Endometrium (tissue), 2 donors: ENCODE measurements around the gene MAPK8IP3.

Source experiments
- FAIRE-seq: peaks from 2 replicates; lab custom pipeline; 2012; peaks lifted over from hg19 to GRCh38; lab: Jason Lieb, UNC
- donor health status: control.
- donor health status: control.

MAPK8IP3 gene

DNA sequence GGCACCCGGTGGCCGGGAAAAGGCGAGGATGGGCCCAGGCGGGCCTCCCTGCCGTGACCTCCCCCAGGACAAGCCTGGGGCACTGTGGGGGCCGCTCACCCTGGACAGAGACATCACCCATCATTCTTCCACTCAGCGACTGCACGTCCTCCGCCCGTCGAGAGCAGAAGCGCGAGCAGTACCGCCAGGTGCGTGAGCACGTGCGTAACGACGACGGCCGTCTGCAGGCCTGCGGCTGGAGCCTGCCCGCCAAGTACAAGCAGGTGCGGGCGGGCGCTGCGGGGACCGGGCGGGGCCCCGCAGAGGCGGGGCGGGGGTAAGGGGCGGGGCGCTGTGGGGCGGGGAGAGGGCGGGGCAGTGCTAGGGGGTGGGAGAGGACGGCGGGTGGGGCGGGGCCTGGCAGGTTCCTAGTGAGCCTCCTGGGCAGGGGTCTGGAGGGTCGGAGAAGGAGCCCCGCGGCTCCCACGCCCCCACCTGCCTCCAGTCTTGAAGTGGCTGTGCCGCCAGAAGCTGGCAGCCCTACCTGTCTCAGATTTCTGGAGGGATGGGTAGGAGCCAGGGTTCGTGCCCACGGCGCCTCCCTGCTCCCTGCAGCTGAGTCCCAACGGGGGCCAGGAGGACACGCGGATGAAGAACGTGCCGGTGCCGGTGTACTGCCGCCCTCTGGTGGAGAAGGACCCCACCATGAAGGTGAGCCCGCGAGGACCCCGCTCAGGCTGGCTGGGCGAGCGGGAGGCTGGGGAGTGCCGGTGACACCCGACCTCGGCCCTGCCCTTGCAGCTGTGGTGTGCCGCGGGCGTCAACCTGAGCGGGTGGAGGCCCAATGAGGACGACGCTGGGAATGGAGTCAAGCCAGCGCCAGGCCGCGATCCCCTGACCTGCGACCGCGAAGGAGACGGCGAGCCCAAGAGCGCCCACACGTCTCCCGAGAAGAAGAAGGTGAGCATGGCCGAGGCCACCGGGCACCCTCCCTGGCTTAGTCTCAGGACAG, 57.8 kb downstream of the MAPK8IP3 start:
- FAIRE-seq: no peak

DNA sequence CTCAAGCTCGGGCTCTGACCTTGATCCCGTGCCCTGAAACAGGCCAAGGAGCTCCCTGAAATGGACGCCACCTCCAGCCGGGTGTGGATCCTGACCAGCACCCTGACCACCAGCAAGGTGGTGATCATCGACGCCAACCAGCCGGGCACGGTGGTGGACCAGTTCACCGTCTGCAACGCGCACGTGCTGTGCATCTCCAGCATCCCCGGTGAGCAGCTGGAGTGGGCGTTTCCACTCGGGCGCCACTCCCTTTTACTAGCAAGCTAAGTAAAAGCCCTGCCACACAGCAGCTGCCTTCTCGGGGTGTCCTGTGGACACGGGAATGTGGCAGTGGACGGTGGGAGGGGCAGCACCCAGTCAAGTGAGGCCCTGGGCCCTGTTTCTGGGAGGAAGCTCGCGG, 59.0 kb downstream of the MAPK8IP3 start:
- FAIRE-seq: no peak

DNA sequence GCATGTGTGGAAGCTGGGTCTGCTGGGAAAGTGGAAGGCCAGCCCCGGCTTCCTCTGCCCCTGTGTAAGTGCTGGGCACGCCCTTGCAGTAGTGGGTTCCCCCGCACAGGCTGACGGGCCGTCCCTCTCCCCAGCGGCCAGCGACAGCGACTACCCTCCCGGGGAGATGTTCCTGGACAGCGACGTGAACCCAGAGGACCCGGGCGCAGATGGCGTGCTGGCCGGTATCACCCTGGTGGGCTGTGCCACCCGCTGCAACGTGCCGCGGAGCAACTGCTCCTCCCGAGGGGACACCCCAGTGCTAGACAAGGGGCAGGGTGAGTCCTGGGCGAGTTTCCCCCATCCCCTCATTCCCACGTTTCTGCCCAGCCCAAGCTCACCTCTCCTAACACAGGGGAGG, 59.8 kb downstream of the MAPK8IP3 start:
- FAIRE-seq: no peak

DNA sequence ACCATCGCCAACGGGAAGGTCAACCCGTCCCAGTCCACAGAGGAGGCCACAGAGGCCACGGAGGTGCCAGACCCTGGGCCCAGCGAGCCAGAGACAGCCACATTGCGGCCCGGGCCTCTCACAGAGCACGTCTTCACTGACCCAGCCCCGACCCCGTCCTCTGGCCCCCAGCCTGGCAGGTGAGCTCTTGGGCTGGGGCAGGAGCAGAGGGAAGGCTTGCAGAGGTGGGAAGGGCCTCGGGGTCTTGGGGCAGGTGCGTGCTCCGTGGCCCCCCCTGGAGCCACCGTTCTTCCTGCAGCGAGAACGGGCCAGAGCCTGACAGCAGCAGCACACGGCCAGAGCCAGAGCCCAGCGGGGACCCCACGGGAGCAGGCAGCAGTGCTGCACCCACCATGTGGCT, 60.2 kb downstream of the MAPK8IP3 start:
- FAIRE-seq: no peak

DNA sequence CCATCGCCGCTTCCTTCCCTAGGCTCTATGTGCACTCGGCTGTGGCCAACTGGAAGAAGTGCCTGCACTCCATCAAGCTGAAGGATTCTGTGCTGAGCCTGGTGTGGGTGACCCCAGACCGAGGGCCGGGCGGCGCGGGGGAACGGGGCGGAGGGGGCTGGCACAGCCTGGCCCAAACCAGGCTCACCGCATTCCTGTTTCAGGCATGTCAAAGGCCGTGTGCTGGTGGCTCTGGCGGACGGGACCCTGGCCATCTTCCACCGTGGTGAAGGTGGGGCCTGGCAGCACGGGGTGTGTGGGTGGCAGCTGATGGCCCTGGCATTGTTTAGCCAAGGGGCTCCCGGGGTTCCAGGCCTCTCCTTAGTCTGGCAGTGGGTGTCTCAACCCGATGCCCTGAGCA, 60.7 kb downstream of the MAPK8IP3 start:
- FAIRE-seq: no peak

DNA sequence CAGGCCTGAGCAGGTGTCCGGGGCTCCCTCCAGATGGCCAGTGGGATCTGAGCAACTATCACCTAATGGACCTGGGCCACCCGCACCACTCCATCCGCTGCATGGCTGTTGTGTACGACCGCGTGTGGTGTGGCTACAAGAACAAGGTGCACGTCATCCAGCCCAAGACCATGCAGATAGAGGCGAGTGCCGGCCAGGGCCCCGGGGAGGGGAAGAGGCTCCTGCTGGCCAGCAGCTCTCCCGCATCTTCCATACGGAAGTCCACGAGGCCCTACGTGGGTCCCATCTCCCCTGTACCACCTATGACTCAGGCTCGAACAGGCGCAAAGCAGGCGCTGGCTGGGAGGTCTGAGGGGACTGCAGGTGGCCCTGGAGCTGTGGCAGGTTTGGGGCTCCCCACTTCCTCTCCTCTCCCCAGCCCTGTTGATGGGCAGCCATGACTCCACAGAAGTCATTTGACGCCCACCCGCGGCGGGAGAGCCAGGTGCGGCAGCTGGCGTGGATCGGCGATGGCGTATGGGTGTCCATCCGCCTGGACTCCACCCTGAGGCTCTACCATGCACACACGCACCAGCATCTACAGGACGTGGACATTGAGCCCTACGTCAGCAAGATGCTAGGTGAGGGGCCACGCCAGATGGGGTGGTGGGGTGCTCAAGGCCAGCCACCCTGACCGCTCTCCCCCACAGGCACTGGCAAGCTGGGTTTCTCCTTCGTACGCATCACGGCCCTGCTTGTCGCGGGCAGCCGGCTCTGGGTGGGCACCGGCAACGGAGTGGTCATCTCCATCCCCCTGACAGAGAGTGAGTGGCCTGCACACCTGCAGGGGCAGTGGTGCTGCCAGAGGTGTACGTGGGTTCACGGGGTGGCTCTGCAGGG, 61.4 kb downstream of the MAPK8IP3 start:
- no peak for FAIRE-seq

DNA sequence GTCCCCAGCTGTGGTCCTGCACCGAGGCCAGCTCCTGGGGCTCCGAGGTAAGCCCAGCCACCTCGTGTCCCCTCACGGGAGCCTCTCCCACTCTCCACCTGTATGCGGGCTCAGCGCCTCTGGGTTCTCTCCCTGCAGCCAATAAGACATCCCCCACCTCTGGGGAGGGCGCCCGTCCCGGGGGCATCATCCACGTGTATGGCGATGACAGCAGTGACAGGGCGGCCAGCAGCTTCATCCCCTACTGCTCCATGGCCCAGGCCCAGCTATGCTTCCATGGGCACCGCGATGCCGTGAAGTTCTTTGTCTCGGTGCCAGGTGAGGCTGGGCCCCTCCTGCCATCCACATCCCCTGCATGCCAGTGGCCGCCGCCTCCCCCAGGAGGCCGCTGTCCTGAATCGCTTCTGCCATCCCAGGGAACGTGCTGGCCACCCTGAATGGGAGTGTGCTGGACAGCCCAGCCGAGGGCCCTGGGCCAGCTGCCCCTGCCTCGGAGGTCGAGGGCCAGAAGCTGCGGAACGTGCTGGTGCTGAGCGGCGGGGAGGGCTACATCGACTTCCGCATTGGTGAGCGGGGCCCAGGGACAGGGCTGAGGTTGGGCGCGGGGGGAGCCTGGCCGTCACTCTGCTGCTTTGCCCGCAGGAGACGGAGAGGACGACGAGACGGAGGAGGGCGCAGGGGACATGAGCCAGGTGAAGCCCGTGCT, 62.2 kb downstream of the MAPK8IP3 start:
- no peak for FAIRE-seq

DNA sequence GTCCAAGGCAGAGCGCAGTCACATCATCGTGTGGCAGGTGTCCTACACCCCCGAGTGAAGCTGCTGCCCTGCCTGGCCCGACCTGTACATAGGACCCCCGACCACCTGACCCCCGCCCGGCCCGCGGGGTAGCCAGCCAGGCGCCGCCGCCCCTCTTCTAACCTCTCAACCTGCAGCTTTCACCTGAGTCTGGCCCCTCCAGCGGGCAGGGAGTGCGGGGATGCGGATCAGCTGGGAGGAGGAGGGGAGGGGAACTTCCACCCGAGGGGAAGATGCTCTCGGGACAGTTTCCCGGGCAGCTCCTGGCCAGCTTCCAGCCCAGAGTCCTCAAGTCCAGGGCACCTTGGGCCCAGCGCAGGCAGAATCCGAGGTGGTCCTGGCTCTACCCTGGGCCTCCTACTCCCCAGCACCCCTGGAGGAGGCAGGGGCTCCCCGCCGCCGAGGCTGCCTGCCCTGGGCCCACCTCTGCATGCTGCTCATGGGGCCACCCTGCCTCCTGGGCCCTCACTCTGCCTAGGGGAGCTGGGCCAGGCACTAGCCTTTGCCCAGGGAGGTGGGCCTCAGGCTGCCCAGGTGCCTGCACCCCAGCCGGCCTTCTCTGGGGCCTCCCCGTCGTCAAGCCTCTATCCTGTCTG, 62.9 kb downstream of the MAPK8IP3 start:
- FAIRE-seq: no peak

DNA sequence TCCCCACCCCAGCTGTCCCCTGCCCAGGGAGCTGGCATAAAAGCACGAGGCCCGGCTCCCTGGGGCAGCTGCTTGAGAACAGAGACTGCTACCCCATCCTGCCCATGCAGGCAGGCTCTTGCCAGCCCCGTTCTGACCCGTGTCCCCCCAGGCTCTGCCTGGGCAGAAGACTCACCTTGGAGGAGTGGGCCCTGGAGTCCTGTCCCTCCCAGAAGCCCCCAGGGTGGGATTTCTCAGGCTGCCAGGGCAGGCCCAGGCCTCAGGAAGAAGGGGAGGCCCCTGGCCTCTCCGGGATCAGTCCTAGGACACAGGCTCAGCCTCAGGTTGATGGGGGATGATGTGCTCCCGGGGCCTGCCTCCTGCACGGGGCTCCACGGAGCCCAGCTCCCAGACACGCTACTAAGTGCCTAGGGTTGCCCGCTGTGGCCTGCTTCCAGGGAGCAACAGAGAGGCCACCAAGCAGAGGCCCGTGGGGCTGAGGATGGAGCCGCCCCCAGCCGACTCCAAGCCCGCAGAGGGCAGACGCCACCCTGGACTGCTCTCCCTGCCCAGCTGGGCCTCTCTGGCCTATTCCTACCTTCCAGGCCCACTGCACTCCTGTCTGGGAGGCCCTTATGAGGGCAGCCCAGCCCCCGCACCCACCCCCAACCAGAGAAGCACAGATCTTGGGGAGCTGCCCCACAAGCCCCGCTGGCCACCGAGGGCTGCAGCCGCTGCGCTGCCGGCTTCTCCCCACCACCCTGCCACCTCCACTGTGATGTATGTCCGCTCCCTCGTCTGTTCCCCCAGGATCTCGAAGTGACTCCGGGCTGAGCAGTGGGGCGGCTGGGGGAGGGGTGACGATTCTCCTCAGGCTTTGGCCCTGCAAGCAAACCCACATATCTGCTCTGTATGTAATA, 63.7 kb downstream of the MAPK8IP3 start:
- no peak for FAIRE-seq

DNA sequence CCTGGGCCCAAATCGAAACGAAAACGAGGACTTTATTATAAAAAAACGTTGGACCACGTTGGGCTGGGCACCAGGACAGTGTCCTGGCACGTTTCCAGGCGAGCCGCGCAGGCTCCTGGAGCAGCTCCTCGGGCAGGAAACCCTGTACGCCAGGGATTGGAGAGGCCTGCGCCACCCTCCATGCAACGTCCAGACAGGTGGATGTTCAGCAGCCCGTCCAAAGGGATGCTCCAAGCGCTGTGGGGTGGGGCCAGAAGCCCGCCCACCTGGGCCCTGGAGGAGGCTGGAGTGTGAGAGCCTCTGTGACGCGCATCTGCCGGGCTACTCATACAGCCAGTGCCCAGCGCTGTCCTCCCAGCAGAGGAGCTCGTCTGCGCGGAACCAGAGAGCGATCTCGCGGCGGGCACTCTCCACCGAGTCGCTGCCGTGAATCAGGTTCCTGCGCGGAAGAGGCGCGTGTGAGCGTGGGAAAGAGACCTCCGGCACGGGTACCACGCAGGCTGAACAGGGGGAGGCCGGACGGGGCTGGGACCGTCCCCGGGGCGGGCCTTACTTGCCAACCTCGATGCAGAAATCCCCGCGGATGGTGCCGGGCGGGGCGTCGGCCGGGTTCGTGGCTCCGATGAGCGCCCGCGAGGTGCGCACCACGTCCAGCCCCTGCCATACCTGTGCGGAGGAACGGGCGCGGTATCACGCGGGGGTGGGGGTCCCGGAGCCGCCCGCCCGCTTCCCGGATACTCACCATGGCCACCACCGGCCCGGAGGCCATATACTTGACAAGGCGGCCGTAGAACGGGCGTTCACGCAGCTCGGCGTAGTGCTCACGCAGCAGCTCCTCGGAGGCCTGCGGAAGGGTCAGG, 64.6 kb downstream of the MAPK8IP3 start:
- FAIRE-seq: no peak

DNA sequence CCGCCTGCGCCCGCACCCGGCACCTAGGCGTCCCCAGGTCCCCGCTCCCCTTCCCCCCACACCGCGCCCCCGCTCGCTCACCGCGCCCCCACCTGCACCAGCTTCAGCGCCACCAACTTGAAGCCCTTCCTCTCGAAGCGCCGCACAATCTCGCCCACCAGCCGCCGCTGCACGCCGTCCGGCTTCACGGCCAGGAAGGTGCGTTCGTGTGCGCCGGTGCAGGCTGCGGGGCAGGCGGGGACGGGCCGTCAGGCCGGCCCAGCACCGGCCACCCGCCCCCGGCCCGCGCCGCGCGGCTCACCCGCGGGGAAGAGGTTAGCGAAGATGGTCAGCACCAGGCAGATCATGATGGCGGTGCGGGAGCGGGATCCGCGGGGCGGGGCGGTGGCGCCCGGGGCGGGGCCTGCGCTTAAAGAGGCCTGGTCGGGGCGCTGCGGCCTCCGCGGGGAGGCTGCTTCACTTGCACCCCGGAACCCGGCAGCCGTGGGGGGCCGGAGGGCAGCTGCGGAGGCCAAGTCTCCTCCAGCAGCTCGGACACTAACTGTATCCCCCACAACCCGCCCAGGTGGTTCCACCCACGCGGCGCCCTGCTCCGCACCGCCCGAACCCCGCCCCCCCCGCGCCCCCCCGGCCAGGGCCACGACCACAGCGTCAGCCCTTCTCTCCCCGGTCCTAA, 65.3 kb downstream of the MAPK8IP3 start, which contains the start of gene NME3:
TSS of gene NME3 (minus strand) at position 356 of the 676 bp plus-strand sequence. CDS start at position 347, 9 bp downstream.
- no peak for FAIRE-seq

DNA sequence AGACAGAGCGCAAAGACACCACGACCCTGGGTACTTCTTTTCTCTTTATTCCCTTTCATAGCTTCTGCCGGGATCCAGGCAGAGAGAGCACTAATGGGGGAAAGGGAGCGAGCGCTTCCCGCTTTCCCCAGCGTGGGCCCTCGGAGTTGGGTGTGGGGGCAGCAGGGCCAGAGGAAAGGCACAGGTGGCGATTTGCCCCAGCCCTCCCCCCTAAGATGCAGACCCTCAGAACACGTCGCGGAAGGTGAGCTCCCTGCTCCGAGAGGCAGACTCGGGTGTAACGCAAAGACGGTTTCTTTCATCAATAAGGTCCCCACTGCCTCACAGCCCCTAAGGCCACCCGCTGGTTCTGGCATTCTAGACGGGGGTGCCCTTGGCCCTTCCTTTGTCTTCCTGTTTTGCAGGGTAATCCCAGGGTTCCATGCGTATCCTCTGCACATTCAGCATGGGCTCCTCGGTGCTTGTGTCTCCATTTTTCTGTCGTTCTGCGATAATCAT, 65.9 kb downstream of the MAPK8IP3 start:
- no peak for FAIRE-seq

DNA sequence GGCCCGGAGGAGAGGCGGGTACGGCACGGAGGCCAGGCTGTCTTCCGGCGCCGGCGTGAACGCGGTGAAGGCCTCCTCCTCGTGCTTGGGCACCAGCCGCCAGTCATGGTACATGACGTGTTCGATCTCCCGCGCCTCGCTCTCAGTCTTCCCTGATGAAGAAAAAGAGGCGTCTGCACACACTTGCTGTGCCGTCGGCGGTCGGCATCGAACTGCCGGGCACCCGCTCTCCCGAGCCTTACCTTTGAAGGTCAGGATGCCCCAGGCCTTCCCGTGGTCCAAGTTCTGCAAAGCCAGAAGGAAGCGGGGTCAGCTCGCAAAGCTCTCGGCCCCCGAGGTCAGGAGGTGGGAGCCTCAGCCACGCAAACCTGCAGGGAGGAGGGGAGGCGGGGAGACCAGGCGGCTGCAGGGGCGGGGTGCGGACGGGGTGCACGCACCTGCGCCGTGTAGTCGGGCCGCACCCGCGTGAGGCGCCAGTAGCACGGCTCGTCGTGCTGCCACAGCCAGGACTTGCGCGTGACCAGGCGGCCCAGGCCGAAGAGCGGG, 66.4 kb downstream of the MAPK8IP3 start, which contains the start of gene EME2:
TSS of gene EME2 (plus strand) at position 449 of the 546 bp plus-strand sequence. CDS start 418 bp downstream, outside the sequence.
- no peak for FAIRE-seq

DNA sequence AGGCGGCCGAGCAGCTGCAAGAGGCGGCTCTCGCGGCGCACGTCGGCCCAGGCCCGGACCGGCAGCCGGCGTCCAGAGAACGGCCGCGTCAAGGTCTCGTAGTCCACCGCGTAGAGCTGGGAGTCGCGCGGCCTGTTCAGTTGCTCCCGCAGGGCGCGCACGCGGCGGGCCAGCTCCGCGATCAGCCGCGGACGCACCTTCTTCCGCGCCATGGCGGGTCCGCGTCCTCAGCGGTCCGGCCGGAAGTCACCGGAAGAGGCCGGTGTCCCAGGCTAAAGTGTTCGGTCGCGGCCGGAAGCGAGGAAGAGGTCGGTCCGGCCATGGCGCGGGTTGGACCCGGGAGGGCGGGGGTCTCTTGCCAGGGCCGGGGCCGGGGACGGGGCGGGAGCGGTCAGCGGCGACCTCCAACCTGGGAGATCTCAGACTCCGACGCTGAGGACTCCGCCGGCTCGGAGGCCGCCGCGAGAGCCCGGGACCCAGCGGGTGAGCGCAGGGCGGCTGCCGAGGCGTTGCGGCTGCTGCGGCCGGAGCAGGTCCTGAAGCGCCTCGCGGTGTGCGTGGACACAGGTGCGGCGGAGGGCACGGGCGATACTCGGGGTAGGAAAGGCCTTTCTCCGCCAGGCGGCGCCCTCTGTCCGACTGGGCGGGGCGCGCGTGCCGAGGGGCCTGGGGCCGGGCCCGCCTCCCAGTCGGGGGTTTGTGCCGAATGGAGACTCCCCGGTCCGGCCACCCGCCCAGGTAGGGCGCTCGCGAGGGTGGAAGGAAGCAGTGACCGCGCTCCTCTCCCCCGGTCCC, 67.1 kb downstream of the MAPK8IP3 start, which contains the start of gene MRPS34:
TSS of gene MRPS34 (minus strand) at position 227 of the 795 bp plus-strand sequence. CDS start at position 212, 15 bp downstream.
- FAIRE-seq: no peak

DNA sequence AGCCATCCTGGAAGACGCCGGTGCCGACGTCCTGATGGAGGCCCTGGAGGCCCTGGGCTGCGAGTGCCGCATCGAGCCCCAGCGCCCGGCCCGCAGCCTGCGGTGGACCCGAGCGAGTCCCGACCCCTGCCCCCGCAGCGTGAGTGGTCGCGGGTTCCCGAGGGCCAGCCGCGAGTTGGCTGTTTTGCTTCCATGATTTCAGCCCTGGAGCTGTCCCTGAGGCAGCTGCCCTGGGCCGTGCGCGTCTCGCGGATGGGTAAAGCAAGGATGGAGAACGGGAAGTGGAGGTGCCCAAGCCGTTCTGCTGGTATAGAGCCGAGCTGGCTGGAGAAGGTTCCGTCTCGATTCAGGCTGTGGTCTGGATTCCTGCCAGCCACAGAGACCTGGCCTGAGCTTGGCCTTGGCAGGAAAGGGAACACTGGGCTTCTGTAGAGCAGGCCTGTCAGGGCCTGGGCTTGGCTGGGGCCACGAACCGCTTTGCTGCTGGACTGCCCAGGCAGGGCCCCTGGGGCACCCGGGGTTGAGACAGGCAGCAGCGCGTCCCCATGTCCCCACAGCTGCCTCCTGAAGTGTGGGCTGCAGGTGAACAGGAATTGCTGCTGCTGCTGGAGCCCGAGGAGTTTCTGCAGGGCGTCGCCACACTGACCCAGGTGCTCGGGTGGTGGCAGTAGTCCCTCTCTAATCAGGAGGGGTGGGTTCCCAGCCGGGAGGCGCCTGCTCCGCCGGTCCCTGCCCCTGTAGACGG, 67.9 kb downstream of the MAPK8IP3 start:
- no peak for FAIRE-seq

DNA sequence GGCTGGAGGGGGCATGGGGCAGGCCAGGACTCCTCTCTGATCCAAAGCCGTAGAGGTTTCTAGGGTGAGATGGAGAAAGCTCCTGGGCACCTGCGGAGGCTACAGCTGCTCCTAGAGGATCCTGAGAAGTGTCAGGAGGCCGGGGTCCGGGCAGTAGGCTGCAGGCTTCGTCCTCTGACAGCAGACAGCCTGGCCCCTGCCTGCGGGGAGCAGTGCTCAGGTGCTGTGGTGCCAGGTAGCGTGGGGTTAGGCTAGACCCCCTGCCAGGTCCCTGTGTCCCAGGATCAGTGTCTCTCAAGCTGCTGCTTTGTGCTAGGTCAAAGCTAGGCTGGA, 68.4 kb downstream of the MAPK8IP3 start:
- no peak for FAIRE-seq
